ENCODE results near the gene USP30. TPM values are rescaled to one million over a fixed set of nuclear protein-coding genes. Genes with fewer than 3 reads are reported as not detected.

Gene USP30
- total RNA-seq, 6 experiments from 2014 or later: 8.0 to 11.7 (median 10.4) TPM

DNA sequence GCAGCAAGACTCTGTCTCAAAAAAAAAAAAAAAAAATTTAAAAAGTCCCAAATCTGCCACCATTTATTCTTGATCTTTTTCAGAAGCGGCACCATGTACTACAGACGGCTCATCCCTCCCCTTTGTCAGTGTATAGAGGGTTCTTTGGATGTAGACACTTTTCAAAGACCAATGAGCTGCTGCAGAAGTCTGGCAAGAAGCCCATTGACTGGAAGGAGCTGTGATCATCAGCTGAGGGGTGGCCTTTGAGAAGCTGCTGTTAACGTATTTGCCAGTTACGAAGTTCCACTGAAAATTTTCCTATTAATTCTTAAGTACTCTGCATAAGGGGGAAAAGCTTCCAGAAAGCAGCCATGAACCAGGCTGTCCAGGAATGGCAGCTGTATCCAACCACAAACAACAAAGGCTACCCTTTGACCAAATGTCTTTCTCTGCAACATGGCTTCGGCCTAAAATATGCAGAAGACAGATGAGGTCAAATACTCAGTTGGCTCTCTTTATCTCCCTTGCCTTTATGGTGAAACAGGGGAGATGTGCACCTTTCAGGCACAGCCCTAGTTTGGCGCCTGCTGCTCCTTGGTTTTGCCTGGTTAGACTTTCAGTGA is 57.5 kb downstream of the USP30 start:
- Mint-ChIP-seq H3K27ac (peak overlapping the region; percentile 89; the same call in 1 of the 2 replicates), H3K9me3 (no peaks in the 10 kb centered on the region), H3K4me1 (ENCODE audit: low read depth) (peaks cover 27% of the 10 kb centered on the region), H3K27me3 (ENCODE audit: insufficient read depth) (no peaks in the 10 kb centered on the region; the same call in 1 of the 2 replicates), H3K36me3 (ENCODE audit: low read depth) (no peaks in the 10 kb centered on the region), H3K4me3 (no peak overlapping the region)
- TF ChIP-seq, protein P1, sequence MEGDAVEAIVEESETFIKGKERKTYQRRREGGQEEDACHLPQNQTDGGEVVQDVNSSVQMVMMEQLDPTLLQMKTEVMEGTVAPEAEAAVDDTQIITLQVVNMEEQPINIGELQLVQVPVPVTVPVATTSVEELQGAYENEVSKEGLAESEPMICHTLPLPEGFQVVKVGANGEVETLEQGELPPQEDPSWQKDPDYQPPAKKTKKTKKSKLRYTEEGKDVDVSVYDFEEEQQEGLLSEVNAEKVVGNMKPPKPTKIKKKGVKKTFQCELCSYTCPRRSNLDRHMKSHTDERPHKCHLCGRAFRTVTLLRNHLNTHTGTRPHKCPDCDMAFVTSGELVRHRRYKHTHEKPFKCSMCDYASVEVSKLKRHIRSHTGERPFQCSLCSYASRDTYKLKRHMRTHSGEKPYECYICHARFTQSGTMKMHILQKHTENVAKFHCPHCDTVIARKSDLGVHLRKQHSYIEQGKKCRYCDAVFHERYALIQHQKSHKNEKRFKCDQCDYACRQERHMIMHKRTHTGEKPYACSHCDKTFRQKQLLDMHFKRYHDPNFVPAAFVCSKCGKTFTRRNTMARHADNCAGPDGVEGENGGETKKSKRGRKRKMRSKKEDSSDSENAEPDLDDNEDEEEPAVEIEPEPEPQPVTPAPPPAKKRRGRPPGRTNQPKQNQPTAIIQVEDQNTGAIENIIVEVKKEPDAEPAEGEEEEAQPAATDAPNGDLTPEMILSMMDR (IDR thresholded peaks at IDR 0.05): no peak
- DNase-seq: no peak

DNA sequence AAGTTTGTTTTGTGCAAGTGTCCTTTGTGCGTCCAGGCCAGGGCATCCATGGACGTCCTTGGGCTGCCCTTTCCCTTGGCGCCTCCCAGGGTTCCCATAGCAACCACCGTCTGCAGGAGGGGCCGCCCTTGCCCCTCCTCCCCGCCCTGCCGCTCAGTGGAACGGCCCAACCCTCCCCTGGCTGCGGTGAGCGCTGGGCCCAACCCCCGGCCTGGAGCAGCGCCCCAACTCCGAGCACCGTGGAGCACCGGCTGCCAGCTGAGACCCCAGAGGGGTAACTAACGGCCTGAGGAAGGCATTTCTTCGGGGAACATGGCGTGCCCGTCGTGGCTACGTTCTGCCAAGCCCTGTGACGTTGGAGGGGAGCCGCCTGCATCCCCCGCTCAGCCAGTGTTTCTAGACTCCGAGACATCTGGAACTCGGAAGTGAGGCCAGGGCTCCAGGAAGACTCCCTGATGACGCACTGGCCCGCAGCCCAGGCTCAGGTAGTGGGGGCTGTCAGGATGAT is 58.7 kb downstream of the USP30 start:
- Mint-ChIP-seq H3K27me3 (ENCODE audit: insufficient read depth) (peaks cover 3% of the 10 kb centered on the region; the same call in 1 of the 2 replicates), H3K4me1 (ENCODE audit: low read depth) (peaks cover 27% of the 10 kb centered on the region), H3K4me3 (peak overlapping the region; percentile 88), H3K9me3 (no peaks in the 10 kb centered on the region), H3K36me3 (ENCODE audit: low read depth) (no peaks in the 10 kb centered on the region), H3K27ac (peak overlapping the region; percentile 89)
- TF ChIP-seq, protein P1 (IDR thresholded peaks at IDR 0.05): no peak
- peak; percentile 72 for DNase-seq

DNA sequence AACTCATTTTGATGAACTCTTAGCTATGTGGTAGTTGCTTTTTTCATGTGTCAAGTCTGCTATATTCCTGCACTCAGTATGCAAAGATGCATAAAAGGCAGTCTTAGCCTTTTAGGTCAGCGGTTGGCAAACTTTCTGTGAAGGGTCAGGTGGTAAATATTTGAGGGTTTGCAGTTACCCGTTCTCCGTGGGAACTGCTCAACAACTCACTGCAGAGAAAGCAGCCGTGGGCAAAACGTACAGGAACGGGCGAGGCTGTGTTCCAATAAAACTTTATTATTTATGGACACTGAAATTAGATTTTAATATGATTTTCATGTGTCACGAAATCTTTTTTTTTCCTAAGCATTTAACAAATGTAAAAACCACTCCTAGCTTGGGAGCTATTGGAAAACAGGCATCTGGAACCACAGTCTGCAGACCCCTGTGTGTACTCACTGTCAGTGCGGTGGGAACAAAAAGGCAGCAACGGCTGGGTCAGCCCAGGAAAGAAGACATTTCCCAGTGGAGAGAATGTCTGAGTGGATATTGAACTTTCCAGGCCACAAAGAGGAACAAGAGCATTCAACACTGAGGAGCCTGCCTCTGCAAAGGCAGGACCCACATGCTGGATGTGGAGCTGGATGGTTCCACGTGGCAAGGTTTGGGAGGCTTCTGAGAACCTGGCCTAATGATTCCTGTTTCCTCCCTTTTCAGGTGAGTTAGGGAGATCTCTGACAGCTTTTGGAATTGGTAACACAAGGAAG is 60.5 kb downstream of the USP30 start:
- peaks cover 27% of the 10 kb centered on the region for H3K4me1 Mint-ChIP-seq (ENCODE audit: low read depth)
- H3K36me3 Mint-ChIP-seq (ENCODE audit: low read depth): no peaks in the 10 kb centered on the region
- no peak for DNase-seq
- H3K4me3 Mint-ChIP-seq: no peak overlapping the region
- peaks cover 3% of the 10 kb centered on the region for H3K27me3 Mint-ChIP-seq (ENCODE audit: insufficient read depth)
- TF ChIP-seq, protein P1 (IDR thresholded peaks at IDR 0.05): no peak
- H3K9me3 Mint-ChIP-seq: no peaks in the 10 kb centered on the region
- no peak overlapping the region for H3K27ac Mint-ChIP-seq

DNA sequence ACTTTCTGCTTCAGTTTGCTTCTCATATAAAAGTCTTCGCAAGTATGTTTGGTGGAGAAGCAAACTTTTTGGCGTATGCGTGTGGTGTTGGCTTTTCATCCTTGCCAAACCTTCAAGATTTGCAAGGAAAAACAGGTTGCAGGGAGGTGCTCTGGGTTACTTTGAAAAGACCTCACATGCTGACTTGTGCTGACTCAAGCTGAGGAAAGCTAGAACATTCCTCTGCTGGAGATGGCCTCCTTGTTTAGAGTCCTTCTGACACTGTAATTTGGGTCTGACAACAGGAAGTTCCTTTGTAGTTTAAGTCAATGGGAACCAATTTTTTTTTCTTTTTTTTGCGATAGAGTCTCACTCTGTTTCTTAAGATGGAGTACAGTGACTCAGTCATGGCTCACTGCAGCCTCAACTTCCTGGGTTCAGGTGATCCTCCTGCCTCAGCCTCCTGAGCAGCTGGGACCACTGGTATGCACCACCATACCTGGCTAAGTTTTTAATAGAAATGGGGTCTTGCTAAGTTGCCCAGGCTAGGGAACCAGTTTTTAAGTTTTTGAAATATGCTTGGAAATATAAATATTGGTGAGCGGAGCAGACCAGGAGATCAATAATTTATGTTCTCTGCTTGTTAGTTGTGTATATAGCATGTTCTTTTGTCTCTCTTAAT is 61.4 kb downstream of the USP30 start:
- Mint-ChIP-seq H3K36me3 (ENCODE audit: low read depth) (no peaks in the 10 kb centered on the region), H3K27ac (no peak overlapping the region), H3K27me3 (ENCODE audit: insufficient read depth) (peaks cover 3% of the 10 kb centered on the region), H3K4me1 (ENCODE audit: low read depth) (peaks cover 27% of the 10 kb centered on the region), H3K4me3 (no peak overlapping the region), H3K9me3 (no peaks in the 10 kb centered on the region)
- no peak for DNase-seq
- TF ChIP-seq, protein P1 (IDR thresholded peaks at IDR 0.05): no peak

DNA sequence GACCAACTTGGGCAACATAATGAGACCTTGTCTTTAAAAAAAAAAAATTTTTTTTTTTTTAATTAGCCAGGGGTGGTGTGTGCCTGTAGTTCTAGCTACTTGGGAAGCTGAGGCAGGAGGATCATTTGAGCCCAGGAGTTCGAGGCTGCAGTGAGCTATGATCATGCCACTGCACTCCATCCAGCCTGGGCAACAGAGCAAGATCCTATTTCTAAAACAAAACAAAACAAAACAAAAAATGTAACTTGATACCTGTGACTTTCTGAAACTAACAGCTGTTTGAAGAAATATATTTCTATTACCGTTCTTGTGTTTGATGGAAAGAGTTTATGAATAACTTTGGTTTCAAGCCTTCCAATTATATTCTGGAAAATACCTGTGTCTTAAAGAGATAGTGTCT is 62.3 kb downstream of the USP30 start:
- H3K9me3 Mint-ChIP-seq: no peaks in the 10 kb centered on the region
- DNase-seq: no peak
- H3K36me3 Mint-ChIP-seq (ENCODE audit: low read depth): no peaks in the 10 kb centered on the region
- peaks cover 3% of the 10 kb centered on the region for H3K27me3 Mint-ChIP-seq (ENCODE audit: insufficient read depth)
- TF ChIP-seq, protein P1 (IDR thresholded peaks at IDR 0.05): no peak
- H3K4me1 Mint-ChIP-seq (ENCODE audit: low read depth): peaks cover 27% of the 10 kb centered on the region
- H3K27ac Mint-ChIP-seq: no peak overlapping the region
- no peak overlapping the region for H3K4me3 Mint-ChIP-seq

All from HFFc6 (cell line).